Measurements from ENCODE around the gene TMEM183A. TPM values are rescaled to one million over a fixed set of nuclear protein-coding genes. Genes with fewer than 3 reads are reported as not detected.

TMEM183A gene, protein sequence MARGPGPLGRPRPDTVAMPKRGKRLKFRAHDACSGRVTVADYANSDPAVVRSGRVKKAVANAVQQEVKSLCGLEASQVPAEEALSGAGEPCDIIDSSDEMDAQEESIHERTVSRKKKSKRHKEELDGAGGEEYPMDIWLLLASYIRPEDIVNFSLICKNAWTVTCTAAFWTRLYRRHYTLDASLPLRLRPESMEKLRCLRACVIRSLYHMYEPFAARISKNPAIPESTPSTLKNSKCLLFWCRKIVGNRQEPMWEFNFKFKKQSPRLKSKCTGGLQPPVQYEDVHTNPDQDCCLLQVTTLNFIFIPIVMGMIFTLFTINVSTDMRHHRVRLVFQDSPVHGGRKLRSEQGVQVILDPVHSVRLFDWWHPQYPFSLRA
- 72.5 and 90.2 TPM in 2 replicates for total RNA-seq

DNA sequence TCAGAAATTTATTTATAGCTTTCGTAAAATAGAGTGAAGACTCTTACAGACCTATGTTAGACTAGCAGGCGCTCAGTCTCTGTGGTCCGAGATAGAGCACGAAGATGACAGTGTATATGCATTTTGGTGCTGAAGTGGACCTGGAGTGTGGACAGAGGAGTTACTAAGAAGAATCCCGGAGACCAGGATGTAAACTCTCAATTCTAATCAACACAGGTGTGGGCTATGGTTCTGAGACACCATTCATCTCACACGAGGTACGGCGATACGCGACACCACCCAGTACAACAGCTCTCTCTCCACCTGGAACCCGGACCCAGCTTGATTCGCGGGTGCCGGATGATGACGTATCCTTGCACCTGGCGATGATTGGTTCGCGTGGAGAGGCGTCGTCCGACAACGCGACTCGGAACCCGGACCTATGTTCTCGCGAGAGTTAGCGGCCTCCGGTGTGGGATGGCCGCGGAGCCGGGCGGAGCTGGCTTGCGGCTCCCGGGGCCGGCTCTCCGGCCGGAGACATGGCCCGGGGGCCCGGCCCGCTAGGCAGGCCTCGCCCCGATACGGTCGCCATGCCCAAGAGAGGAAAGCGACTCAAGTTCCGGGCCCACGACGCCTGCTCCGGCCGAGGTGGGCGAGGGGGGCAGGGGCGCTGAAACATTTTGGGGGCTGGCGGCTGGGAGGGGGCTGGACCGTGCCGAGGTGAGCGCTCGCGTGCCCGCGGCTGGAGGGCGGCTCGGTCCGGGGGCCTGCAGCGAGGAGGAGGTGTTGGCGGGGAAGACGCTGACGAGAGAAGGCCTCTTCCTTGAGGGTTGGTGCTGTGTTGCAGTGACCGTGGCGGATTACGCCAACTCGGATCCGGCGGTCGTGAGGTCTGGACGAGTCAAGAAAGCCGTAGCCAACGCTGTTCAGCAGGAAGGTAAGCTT, at the start of gene TMEM183A:
Gene TMEM183A (plus strand): TSS at position 427 of the 924 bp plus-strand sequence. CDS start 92 bp downstream, at position 519.

DNA sequence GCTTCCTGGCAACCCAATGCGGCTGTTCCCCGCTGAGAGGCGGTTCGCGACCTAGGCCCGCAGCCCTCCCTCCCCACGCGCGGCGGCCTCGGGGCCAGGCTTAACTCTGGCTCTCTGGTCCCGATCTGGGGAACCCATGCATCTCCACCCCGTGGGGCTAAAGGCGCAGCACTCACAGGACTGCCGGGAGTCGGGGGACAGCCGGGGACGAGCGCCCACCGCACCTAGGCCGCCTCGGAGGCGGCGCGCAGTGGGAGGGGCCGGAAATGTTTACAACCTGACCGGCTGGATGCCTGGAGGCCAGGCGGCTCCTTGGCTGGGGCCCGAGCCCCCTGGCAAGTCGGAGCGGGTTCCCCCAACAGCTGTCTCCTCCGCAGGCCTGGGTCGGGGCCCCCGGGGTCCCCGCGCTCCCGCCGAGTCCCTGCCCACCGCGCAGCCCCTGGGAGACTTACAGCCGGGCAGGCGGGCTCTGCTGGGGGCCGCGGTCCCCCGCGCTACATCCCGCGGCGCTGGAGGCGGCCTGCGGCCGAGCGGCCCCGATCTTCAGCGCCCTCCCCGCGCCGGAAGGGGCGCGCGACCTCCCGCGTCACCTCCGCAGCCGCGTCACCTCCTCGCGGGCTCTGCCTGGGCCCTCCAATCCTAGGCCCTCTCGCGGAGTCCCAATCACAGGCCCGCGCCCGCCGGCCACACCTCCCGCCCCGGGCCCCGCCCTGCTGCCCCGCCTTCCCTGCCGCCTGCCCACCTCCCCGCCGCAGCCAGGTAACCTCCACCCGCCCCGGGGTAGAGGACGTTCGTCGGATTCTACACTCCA, 49.2 kb upstream of the TMEM183A start, which contains the start of gene ADIPOR1:
Gene ADIPOR1 (minus strand): TSS at position 580 of the 811 bp plus-strand sequence. CDS start 7,242 bp downstream, outside the sequence.

DNA sequence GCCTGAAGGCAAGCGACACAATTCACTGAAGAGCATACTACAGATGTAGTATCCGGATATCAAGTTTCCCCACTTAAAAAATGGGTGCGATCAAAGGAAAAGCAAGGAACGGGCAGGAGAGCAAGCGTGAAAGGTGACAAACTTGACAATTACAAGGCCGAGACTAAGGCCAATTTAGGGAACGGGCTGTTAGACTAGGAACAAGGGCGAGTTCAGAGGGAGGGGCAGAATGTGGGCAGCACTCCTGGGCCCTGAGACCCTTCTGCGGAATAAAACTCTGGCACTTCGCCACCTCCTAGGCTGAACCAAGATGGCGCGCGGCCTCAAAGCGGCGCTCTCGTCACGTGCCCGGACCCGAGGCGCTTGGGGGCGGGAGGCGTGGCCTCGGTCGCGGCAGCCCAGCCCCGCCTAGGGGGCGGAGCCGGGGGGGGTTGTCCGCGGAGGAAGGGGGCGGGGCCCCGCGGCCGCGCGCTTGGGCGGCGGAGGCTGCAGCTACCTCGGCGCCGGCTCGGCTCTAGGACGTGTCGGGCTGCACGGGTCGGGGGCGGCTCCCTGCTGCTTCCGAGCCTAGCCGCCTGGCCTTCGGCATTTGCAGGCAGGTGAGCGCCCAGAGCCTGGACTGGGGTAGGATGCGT, 19.0 kb downstream of the TMEM183A start, which contains the start of gene PPFIA4:
Gene PPFIA4 (plus strand): TSS at position 461 of the 635 bp plus-strand sequence. CDS start 12,518 bp downstream, outside the sequence.

Other genes with a start within 250 kb of the TMEM183A start
- 37.4 and 103 TPM in 2 replicates for gene KDM5B, start 199.0 kb upstream of the TMEM183A start, total RNA-seq
- gene PCAT6, start 196.4 kb upstream of the TMEM183A start, total RNA-seq: not detected in 2 replicates
- 7.4 and 11.0 TPM in 2 replicates for gene RABIF, start 118.2 kb upstream of the TMEM183A start, total RNA-seq
- gene KLHL12, start 80.1 kb upstream of the TMEM183A start, total RNA-seq: 22.7 and 33.5 TPM in 2 replicates
- 77.7 and 180 TPM in 2 replicates for gene ADIPOR1, start 49.1 kb upstream of the TMEM183A start, total RNA-seq
- gene CYB5R1, start 40.1 kb upstream of the TMEM183A start, total RNA-seq: 23.3 and 43.7 TPM in 2 replicates
- gene PPFIA4, start 19.1 kb downstream of the TMEM183A start, total RNA-seq: under 0.01 and 0.25 TPM in 2 replicates
- not detected in 2 replicates for gene MYOG, start 78.6 kb downstream of the TMEM183A start, total RNA-seq
- not detected in 2 replicates for gene ADORA1, start 120.4 kb downstream of the TMEM183A start, total RNA-seq
- gene MYBPH, start 168.5 kb downstream of the TMEM183A start, total RNA-seq: not detected in 2 replicates
- not detected in 2 replicates for gene CHI3L1, start 179.3 kb downstream of the TMEM183A start, total RNA-seq
- gene CHIT1, start 222.3 kb downstream of the TMEM183A start, total RNA-seq: not detected in 2 replicates

All from bladder microvascular endothelial cell (primary cell).